HepG2 (cell line): ENCODE results near the gene PHTF1. TPM values are rescaled to one million over a fixed set of nuclear protein-coding genes. Genes with fewer than 3 reads are reported as not detected.

ENCODE experiments used
- ATAC-seq: fragments of 200-7000 bp; cut with Tn5 transposase; 3 replicates; pipeline ENCODE4 v1.9.1; 2020; ENCODE audit warnings: mild to moderate bottlenecking, moderate library complexity
- BruUV-seq: library from RNA; stranded (reverse); fragments of 400-500 nt; replicated peaks from 2 replicates; lab custom pipeline; 2021; lab: Mats Ljungman, UMichigan
- CTCF ChIA-PET: fragments of 300-600 bp; formaldehyde crosslinking; extraction: SDS; loops from one replicate; lab custom pipeline; 2021; ENCODE audit warnings: low total read pairs, inconsistent platforms, low intra/inter-chr PET ratio; lab: Yijun Ruan, JAX
- POLR2A ChIA-PET: fragments of 350-600 bp; sonication (Branson Sonifier 250); formaldehyde crosslinking; loops from one replicate; lab custom pipeline; 2020; ENCODE audit warnings: antibody characterized with exemption, inconsistent platforms; lab: Yijun Ruan, JAX
- DNase-seq: peaks from one replicate; pipeline ENCODE4 v3.0.0-alpha.2; 2015; ENCODE audit warnings: low spot score
- FAIRE-seq: peaks from 3 replicates; lab custom pipeline; 2011; peaks lifted over from hg19 to GRCh38; lab: Jason Lieb, UNC
- H2AFZ ChIP-seq: one replicate; pipeline ENCODE4 v1.6.1; 2011; ENCODE audit warnings: low read length, inconsistent platforms
- H3K27ac ChIP-seq: fragments of 300-600 bp; 3 replicates; pipeline ENCODE4 v1.8.0; 2011; ENCODE audit warnings: mixed run types, mild to moderate bottlenecking, mixed read lengths, low read length, inconsistent platforms; ENCODE audit not compliant: insufficient read depth; ENCODE audit errors: extremely low read length
- H3K27me3 ChIP-seq, 2 experiments: fragments of 200-600 bp in 1 of 2; 2 replicates in 1 of 2; 3 replicates in 1 of 2; pipeline versions ENCODE4 v1.6.0 to v1.8.0; 2011; ENCODE audit warnings: low read length in 2 of 2, mild to moderate bottlenecking in 2 of 2, moderate library complexity in 2 of 2, inconsistent platforms in 1 of 2; ENCODE audit not compliant: insufficient read depth in 2 of 2, control insufficient read depth in 1 of 2
- H3K36me3 ChIP-seq, 2 experiments: fragments of 200-600 bp in 1 of 2; replicated peaks in 1 of 2; 2 replicates in 1 of 2; 3 replicates in 1 of 2; pipeline versions ENCODE4 v1.5.1 to v1.8.0; 2011; ENCODE audit warnings: low read length in 2 of 2, inconsistent platforms in 1 of 2; ENCODE audit not compliant: insufficient read depth in 2 of 2, control insufficient read depth in 1 of 2
- H3K4me1 ChIP-seq: 2 replicates; pipeline ENCODE4 v1.5.1; 2012; ENCODE audit warnings: low read length, inconsistent platforms; ENCODE audit not compliant: insufficient read depth
- H3K4me2 ChIP-seq: 2 replicates; pipeline ENCODE4 v1.6.0; 2011; ENCODE audit warnings: low read depth, low read length, inconsistent platforms
- H3K4me3 ChIP-seq, 3 experiments: fragments of 200-600 bp in 1 of 3; sonication (generic), shearing (Covaris generic) in 1 of 3; replicated peaks in 1 of 3; 2 replicates each; pipeline ENCODE4 v1.5.1; 2011 to 2016; ENCODE audit warnings: low read length in 3 of 3, inconsistent platforms in 2 of 3, low read depth in 2 of 3, mild to moderate bottlenecking in 2 of 3, control low read depth in 1 of 3, mixed read lengths in 1 of 3; ENCODE audit not compliant: insufficient read depth in 1 of 3
- H3K79me2 ChIP-seq: one replicate; pipeline ENCODE4 v1.6.1; 2011; ENCODE audit warnings: low read length, inconsistent platforms; ENCODE audit not compliant: insufficient read depth
- H3K9ac ChIP-seq: 2 replicates; pipeline ENCODE4 v1.6.0; 2011; ENCODE audit warnings: mild to moderate bottlenecking, low read depth, low read length, inconsistent platforms; ENCODE audit not compliant: insufficient read depth
- H3K9me3 ChIP-seq: 2 replicates; pipeline ENCODE4 v1.5.1; 2012; ENCODE audit warnings: mild to moderate bottlenecking, low read length
- H4K20me1 ChIP-seq: 2 replicates; pipeline ENCODE4 v1.6.0; 2011; ENCODE audit warnings: inconsistent platforms, mild to moderate bottlenecking, low read length, moderate library complexity; ENCODE audit not compliant: insufficient read depth
- TOPORS ChIP-seq: sonication (generic); formaldehyde crosslinking; IDR thresholded peaks from 2 replicates; pipeline ENCODE4 v1.8.0; 2023; ENCODE audit warnings: mild to moderate bottlenecking, missing genetic modification reagents
- TRIM24 ChIP-seq: sonication (generic); formaldehyde crosslinking; IDR thresholded peaks from 2 replicates; pipeline ENCODE4 v1.8.0; 2022; ENCODE audit warnings: mild to moderate bottlenecking, missing genetic modification reagents
- USF2 ChIP-seq, 2 experiments: sonication (generic) in 1 of 2; formaldehyde crosslinking in 1 of 2; IDR thresholded peaks; 2 replicates each; pipeline versions ENCODE4 v1.5.1 to v1.6.1; 2011 to 2020; ENCODE audit warnings: borderline replicate concordance in 1 of 2, low read depth in 1 of 2, low read length in 1 of 2, mild to moderate bottlenecking in 1 of 2, missing genetic modification reagents in 1 of 2, moderate library complexity in 1 of 2
- ZBTB38 ChIP-seq: sonication (generic); formaldehyde crosslinking; IDR thresholded peaks from 2 replicates; pipeline ENCODE4 v1.5.1; 2020; ENCODE audit warnings: mild to moderate bottlenecking, missing genetic modification reagents
- ZFP91 ChIP-seq: sonication (generic); formaldehyde crosslinking; IDR thresholded peaks from 2 replicates; pipeline ENCODE4 v1.9.0; 2022; ENCODE audit warnings: missing genetic modification reagents, mild to moderate bottlenecking, borderline replicate concordance
- ZNF337 ChIP-seq: sonication (generic); formaldehyde crosslinking; IDR thresholded peaks from 2 replicates; pipeline ENCODE4 v1.5.1; 2020; ENCODE audit warnings: missing genetic modification reagents, low read depth, mild to moderate bottlenecking, borderline replicate concordance
- ZNF503 ChIP-seq: sonication (generic); formaldehyde crosslinking; IDR thresholded peaks from 2 replicates; pipeline ENCODE4 v1.4.0; 2020; ENCODE audit warnings: missing genetic modification reagents
- ZNF512 ChIP-seq: sonication (generic); formaldehyde crosslinking; IDR thresholded peaks from 2 replicates; pipeline ENCODE4 v1.4.0; 2020; ENCODE audit warnings: mild to moderate bottlenecking, missing genetic modification reagents
- WGBS: methylation state at CpG from one replicate; pipeline ENCODE4 v1.1.6; 2017; ENCODE audit warnings: low lambda C conversion rate; 5-methylcytosine and 5-hydroxymethylcytosine counted together
- in situ Hi-C: cut with HindIII; loops from 2 replicates; pipeline ENCODE4 v1.10.0; 2017; ENCODE audit warnings: low pct_unique_long_range_greater_than_20kb; ENCODE audit not compliant: extremely low pct_ligation_motif_present
- intact Hi-C: fragments of 100-400 bp; cut with micrococcal nuclease; formaldehyde crosslinking; loops from one replicate; pipeline ENCODE4 v1.10.0; 2022; ENCODE audit not compliant: unreplicated experiment
- polyA plus RNA-seq, 8 experiments: library from polyadenylated mRNA; depleted of rRNA in 3 of 8; stranded (reverse) in 7 of 8; unstranded in 1 of 8; fragments of >200 nt; fragmentation: Illumina TruSeq in 4 of 8; extraction: Trizol in 4 of 8; gene quantifications; 2 replicates each; pipeline versions ENCODE4 v1.2.1 to v1.2.3, GENCODE V29; 2011 to 2016; ENCODE audit warnings: low read depth in 4 of 8, missing spikeins in 1 of 8, mixed read lengths in 1 of 8; ENCODE audit not compliant: insufficient read depth in 1 of 8
- total RNA-seq, 5 experiments: library from RNA; depleted of rRNA; stranded (reverse); fragments of >200 nt; fragmentation: Illumina TruSeq; extraction: Trizol; gene quantifications; 2 replicates each; pipeline ENCODE4 v1.2.3, GENCODE V29; 2016; ENCODE audit warnings: low read depth in 1 of 5

PHTF1 gene
- total and polyA plus RNA-seq, 2 of the 13 experiments (the other 11 are each of a cell fraction or from before 2014, with no cell fraction given), result 5.0 to 19.7 TPM

- Histone ChIP-seq H3K79me2 (no peaks in the 10 kb centered on the region), H3K9ac (no peak overlapping the region), H3K9me3 (no peaks in the 10 kb centered on the region), H3K36me3 (peaks cover 2 to 6% of the 10 kb centered on the region in 2 experiments; a peak in 1 of 5 replicates), H3K27ac (no peak overlapping the region), H3K4me1 (peaks cover 24% of the 10 kb centered on the region), H2AFZ (no peak overlapping the region), H3K4me3 (no peak overlapping the region), H3K27me3 (no peaks in the 10 kb centered on the region), H4K20me1 (no peaks in the 10 kb centered on the region), H3K4me2 (no peak overlapping the region)
- BruUV-seq, result no TSS peak
- in situ Hi-C loops, result no loop called here
- CTCF ChIA-PET, result no interaction called here
- no peak for ATAC-seq
- no peak for DNase-seq
- POLR2A ChIA-PET, result interaction anchor here (0.6 kb wide), 1 partner anchor 8 kb away, joined by 5 read pairs; no protein-coding TSS in a partner anchor
- TF ChIP-seq TRIM24, result no peak
- no peak for TF ChIP-seq ZNF503 (CRISPR knock-in tag)
- intact Hi-C loops, result no loop called here
- 98% methylated on average over 1 of the region's 1 CpG for WGBS
- no peak for FAIRE-seq
These were observed 7.8 kb downstream of the PHTF1 start for GRCh38 chr1:113751516-113751915.

GRCh38 chr1:113751114-113751513 is 8.2 kb downstream of the PHTF1 start:
- Histone ChIP-seq H4K20me1 (no peaks in the 10 kb centered on the region), H3K27ac (no peak overlapping the region), H3K79me2 (no peaks in the 10 kb centered on the region), H3K36me3 (peaks cover 2 to 6% of the 10 kb centered on the region in 2 experiments; a peak in 2 of 5 replicates), H3K4me1 (peaks cover 20% of the 10 kb centered on the region), H3K9ac (no peak overlapping the region), H3K4me2 (no peak overlapping the region), H3K9me3 (no peaks in the 10 kb centered on the region), H2AFZ (no peak overlapping the region), H3K4me3 (no peak overlapping the region), H3K27me3 (no peaks in the 10 kb centered on the region)
- FAIRE-seq, result no peak
- no peak for ATAC-seq
- in situ Hi-C loops (no loop called here), intact Hi-C loops (no loop called here)
- ChIA-PET CTCF (no interaction called here), POLR2A (no interaction called here)
- DNase-seq, result no peak
- BruUV-seq, result no TSS peak
- no peak for TF ChIP-seq USF2 (IDR thresholded peaks at IDR 0.05; ENCODE audit: low read depth, low read length)
- TF ChIP-seq USF2 (CRISPR knock-in tag; IDR thresholded peaks at IDR 0.05; ENCODE audit: borderline replicate concordance), result no peak
- TF ChIP-seq ZFP91 (CRISPR knock-in tag), result no peak
- no peak for TF ChIP-seq ZNF512
- TF ChIP-seq ZNF337 (CRISPR knock-in tag), result no peak
- TF ChIP-seq TOPORS (CRISPR knock-in tag), result no peak
- TF ChIP-seq ZBTB38 (CRISPR knock-in tag), result no peak
